Transverse colon (tissue), 3 donors: ENCODE measurements around the gene TXNIP.

Experiments
- CTCF ChIP-seq, 5 experiments: fragments of 200-600 bp in 3 of 5; fragments of 450-650 bp in 2 of 5; sonication (generic) in 3 of 5; IDR thresholded peaks; 1 replicate in 2 of 5; 2 replicates in 3 of 5; pipeline ENCODE4 v1.5.1; 2016 to 2017; ENCODE audit warnings: antibody characterized with exemption in 5 of 5, inconsistent platforms in 3 of 5, mild to moderate bottlenecking in 2 of 5, moderate library complexity in 1 of 5
- POLR2A ChIP-seq: fragments of 450-650 bp; IDR thresholded peaks from one replicate; pipeline ENCODE4 v1.6.1; 2016; ENCODE audit warnings: antibody characterized with exemption, mild to moderate bottlenecking, moderate library complexity

- TF ChIP-seq CTCF (IDR thresholded peaks at IDR 0.05) = no peak
- TF ChIP-seq POLR2A = peak; percentile 20
Observed at GRCh38 chr1:145985502-145986439, 10.6 kb downstream of the TXNIP start.
